GM12878 (cell line): ENCODE results near the gene RFLNA.

Experiments used
- JUNB ChIP-seq: IDR thresholded peaks from 2 replicates; pipeline ENCODE4 v1.6.1; 2016; ENCODE audit warnings: antibody characterized with exemption, mild to moderate bottlenecking
- KDM1A ChIP-seq: fragments of 200-600 bp; sonication (generic); IDR thresholded peaks from 2 replicates; pipeline ENCODE4 v1.6.1; 2016; ENCODE audit warnings: borderline replicate concordance
- POLR2AphosphoS5 ChIP-seq: IDR thresholded peaks from 2 replicates; pipeline ENCODE4 v1.6.1; 2011; ENCODE audit warnings: mild to moderate bottlenecking, low read length, inconsistent platforms
- SMC3 ChIP-seq: IDR thresholded peaks from 2 replicates; pipeline ENCODE4 v1.6.1; 2011; ENCODE audit warnings: low read length, improper control_type of control experiment, borderline replicate concordance
- TCF12 ChIP-seq: IDR thresholded peaks from 2 replicates; pipeline ENCODE4 v1.6.1; 2011; ENCODE audit warnings: low read depth, mild to moderate bottlenecking, low read length
- ZNF24 ChIP-seq: fragments of 450-650 bp; IDR thresholded peaks from 2 replicates; pipeline ENCODE4 v1.6.1; 2017; ENCODE audit warnings: antibody characterized with exemption, mild to moderate bottlenecking
- ZSCAN29 ChIP-seq: fragments of 450-650 bp; IDR thresholded peaks from 2 replicates; pipeline ENCODE4 v1.6.1; 2017; ENCODE audit warnings: mild to moderate bottlenecking, moderate library complexity
- ZZZ3 ChIP-seq: IDR thresholded peaks from 2 replicates; pipeline ENCODE4 v1.6.1; 2011; ENCODE audit warnings: low read depth; ENCODE audit not compliant: control insufficient read depth, insufficient read length
- TF ChIP-seq, protein P1 (sequence below): IDR thresholded peaks from 2 replicates; pipeline ENCODE4 v1.6.1; 2011; ENCODE audit warnings: borderline replicate concordance, low read depth, mild to moderate bottlenecking, moderate library complexity, mixed read lengths, low read length; ENCODE audit not compliant: insufficient read depth; ENCODE audit errors: extremely low read length
- TF ChIP-seq, protein P2 (sequence below), 3 experiments: IDR thresholded peaks in 2 of 3; conservative IDR thresholded peaks in 1 of 3; 2 replicates each; pipeline ENCODE4 v1.5.1; 2011; ENCODE audit warnings: low read depth in 3 of 3, low read length in 3 of 3, mild to moderate bottlenecking in 3 of 3, control low read depth in 2 of 3, moderate library complexity in 2 of 3, inconsistent platforms in 1 of 3, mixed read lengths in 1 of 3; ENCODE audit not compliant: control insufficient read depth in 2 of 3, insufficient read depth in 1 of 3; ENCODE audit errors: extremely low read depth in 1 of 3

DNA sequence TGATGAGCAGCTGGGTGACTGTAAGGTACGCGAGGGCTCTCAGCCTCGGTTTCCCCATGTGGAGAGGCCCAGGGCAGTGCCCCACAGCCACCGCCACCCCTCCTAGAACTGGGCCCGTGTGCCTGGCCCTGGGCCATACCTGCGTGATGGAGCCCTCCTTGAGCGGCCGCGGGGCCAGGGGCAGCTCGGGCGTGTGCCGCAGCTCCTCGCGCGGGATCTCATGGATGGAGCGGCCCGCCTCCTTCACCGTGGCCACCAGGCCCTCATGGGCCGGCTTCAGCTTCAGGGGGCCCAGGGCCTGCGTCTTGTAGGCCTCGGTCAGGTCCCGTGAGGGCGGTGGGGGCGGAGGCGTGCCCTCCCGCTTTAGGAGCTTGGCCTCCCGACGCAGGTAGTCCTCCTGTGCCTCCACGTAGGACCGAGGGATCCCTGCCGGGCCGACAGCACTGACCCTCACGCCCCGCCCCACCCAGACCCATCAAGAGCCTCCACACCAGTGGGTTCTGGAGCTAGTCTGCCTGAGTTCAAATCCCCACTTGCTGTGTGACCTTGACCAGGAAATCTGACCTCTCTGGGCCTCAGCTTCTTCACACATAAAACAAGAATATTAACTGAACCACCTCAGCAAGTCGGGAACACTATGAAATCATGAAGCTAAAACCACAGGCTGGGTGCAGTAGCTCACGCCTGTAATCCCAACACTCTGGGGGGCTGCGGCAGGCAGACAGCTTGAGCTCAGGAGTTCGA lies 51.7 kb downstream of the RFLNA start:
- TF ChIP-seq ZNF24 (no peak), KDM1A (no peak), JUNB (no peak), ZZZ3 (no peak), POLR2AphosphoS5 (no peak), SMC3 (no peak), TCF12 (no peak), ZSCAN29 (no peak)
- TF ChIP-seq, protein P1, sequence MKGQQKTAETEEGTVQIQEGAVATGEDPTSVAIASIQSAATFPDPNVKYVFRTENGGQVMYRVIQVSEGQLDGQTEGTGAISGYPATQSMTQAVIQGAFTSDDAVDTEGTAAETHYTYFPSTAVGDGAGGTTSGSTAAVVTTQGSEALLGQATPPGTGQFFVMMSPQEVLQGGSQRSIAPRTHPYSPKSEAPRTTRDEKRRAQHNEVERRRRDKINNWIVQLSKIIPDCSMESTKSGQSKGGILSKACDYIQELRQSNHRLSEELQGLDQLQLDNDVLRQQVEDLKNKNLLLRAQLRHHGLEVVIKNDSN: no peak
- TF ChIP-seq, protein P2, sequence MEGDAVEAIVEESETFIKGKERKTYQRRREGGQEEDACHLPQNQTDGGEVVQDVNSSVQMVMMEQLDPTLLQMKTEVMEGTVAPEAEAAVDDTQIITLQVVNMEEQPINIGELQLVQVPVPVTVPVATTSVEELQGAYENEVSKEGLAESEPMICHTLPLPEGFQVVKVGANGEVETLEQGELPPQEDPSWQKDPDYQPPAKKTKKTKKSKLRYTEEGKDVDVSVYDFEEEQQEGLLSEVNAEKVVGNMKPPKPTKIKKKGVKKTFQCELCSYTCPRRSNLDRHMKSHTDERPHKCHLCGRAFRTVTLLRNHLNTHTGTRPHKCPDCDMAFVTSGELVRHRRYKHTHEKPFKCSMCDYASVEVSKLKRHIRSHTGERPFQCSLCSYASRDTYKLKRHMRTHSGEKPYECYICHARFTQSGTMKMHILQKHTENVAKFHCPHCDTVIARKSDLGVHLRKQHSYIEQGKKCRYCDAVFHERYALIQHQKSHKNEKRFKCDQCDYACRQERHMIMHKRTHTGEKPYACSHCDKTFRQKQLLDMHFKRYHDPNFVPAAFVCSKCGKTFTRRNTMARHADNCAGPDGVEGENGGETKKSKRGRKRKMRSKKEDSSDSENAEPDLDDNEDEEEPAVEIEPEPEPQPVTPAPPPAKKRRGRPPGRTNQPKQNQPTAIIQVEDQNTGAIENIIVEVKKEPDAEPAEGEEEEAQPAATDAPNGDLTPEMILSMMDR (IDR thresholded peaks at IDR 0.05 in 2 of 3, conservative IDR thresholded peaks at IDR 0.05 in 1 of 3; ENCODE audit: control insufficient read depth in 2 of 3, extremely low read depth in 1 of 3, insufficient read depth in 1 of 3, low read depth in 3 of 3, low read length in 3 of 3): no peak
